Activated CD8-positive, alpha-beta memory T cell treated with anti-CD3 and anti-CD28 coated beads, Interleukin-2, amount 50 U/mL, for 4 hours (primary cell): ENCODE data around the gene MSX1.

Experiments used
- DNase-seq: peaks from one replicate; pipeline ENCODE4 v3.0.0-alpha.2; 2020

Gene MSX1

GRCh38 chr4:4871242-4871572 is 11.7 kb downstream of the MSX1 start:
- no peak for DNase-seq

GRCh38 chr4:4871573-4872313 is 12.3 kb downstream of the MSX1 start:
- DNase-seq, result no peak

GRCh38 chr4:4872314-4872903 is 12.9 kb downstream of the MSX1 start:
- DNase-seq, result no peak

DNA sequence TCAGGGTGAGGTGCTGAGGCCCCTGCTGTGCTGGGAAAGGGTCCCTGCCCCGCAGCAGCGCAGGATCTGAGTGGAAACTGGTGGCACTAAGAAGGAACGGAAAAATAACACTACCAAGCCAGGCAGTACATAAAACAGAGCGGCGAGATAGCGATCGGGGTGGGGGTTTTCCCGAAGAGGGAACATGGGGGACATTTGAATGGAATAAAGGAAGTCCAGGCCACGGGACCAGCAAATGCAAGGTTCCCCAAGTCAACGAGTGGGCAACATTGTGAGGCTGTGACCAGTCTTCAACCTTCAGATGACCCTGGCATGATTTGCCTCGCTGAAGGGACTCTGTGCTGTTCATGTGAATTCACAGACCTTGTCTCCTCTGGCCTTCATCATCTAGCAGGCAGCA is 13.7 kb downstream of the MSX1 start:
- DNase-seq, result no peak

- DNase-seq, result no peak
Observed at GRCh38 chr4:4874254-4874653, 14.8 kb downstream of the MSX1 start.

- DNase-seq, result no peak
Observed at GRCh38 chr4:4875147-4875546, 15.7 kb downstream of the MSX1 start.

- DNase-seq, result no peak
Observed at GRCh38 chr4:4875611-4876010, 16.1 kb downstream of the MSX1 start.

- no peak for DNase-seq
Observed at GRCh38 chr4:4876945-4877661, 17.6 kb downstream of the MSX1 start.

DNA sequence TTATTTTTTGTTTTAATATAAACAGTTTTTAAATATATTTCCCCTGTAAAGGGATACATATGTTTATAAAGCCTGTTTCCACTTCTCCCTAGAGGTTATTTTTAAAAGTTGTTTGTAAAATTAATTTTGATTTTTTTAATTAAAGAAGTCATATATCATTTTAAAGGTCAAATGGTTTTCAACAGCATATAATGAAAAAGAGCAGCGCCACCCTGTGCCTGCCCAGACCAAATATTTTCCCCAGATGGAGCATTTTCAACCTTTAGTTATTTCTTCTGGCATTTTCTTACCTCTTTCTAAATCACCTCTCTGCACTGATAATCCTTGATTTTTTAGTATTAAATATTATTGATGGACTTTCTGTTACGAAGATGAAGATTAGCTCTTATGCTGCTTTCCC is 21.0 kb downstream of the MSX1 start:
- DNase-seq, result no peak

DNA sequence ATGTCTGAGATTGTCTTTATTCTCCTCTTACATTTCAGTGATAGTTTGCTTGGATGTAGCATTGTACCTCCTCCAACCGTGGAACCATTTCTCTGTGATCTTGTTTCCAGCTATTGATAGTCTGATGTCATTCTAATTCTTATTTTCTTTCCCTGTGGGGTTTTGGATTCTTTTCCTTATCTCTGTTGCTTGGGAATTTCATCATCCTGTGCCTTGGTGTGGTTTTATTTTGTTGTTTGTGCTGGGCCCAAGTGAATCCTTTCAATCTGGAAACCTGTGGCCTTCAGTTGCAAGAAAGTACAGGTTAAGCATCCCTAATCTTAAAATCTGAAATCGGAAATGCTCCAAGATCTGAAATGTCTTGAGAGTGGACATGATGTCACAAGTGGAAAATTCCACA is 22.0 kb downstream of the MSX1 start:
- DNase-seq, result no peak

GRCh38 chr4:4884611-4885010 is 25.1 kb downstream of the MSX1 start:
- DNase-seq, result no peak

GRCh38 chr4:4887426-4887825 is 28.0 kb downstream of the MSX1 start:
- DNase-seq, result no peak

DNA sequence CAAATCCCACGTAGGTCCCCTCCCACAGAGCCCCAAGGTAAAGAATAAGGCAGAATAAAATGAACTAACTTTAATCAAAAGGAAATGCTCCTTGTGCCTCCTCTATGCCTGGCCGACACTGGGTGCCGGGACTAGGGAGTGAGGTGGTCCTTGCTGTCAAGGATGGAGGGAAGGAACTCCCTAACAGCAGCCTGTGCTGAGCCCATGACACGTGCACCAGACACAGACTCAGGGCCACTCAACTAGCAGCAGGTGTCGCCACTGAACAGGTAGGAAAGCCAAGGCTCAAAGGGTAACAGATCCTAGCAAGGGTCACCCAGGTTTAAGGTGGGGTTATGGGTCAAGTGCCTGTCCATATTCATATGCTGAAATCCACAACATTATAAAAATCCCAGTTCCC is 29.2 kb downstream of the MSX1 start:
- no peak for DNase-seq

DNA sequence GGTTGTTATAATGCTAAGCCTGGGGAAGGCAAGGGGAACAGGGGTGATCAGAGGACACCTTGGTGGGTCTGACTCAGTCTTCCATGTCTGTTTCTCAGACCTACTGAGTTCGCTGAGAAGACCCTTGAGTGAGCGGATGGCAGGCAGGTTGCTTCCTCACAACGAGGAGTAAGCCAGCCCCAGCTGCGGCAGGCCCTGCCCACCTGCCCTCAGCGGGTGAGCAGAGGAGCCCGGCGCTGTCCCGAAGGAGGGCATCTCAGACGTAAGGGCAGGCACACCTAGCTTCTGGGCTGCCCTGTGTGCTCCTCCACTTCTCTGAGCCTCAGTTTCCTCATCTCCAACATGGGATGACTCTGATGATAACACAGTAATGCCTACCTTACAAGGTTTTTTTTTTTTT is 30.3 kb downstream of the MSX1 start:
- DNase-seq, result no peak

DNA sequence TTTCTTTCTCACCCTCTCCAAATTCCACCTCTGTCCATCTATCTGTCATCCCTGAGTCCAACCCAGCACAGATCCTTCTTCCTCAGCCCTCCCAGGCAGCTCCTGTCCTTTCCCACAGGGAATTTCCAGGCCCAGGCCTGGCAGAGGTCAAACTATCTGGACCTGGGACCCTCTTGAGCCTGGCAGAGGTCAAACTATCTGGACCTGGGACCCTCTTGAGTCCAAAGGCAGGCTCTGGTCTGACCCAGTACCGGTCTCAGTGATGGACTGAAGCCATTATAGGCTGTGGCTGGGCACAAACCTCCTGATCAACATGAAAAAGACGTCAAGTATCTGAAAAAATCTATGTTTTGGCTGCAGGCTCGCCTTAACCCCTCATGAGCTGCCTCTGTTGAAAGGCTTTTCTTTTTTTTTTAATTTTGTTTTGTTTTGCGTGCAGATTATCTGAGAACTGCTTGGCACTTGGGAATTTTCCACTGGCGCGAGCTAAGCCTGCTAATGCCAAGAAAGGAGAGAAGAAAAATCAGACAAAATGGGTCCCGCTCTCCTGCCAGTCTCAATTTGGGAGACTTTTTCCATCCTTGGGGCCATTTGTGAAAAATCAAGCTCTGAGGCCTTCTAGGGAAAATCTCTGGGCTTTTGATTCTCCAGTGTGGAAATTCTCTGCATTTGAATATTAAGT is 31.2 kb downstream of the MSX1 start:
- no peak for DNase-seq

DNA sequence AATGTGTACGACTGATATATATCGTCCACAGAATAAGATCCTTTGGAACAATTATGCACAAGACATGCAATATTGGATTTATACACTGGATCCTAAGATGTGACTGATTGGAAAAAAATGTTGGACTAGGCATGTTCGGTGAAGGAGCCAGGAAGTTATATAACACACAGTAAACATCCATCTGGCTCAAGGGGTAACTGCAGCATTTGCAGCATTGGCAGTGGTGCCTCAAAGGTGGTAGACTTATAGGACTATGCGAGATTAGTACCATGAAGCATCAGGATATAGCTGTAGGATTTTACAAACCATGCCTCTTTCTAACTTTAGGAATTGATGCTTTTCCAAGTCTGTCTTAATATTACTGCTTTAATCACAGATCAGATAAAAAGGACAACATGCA is 34.3 kb downstream of the MSX1 start:
- DNase-seq, result no peak

- no peak for DNase-seq
Observed at GRCh38 chr4:4899202-4899925, 39.9 kb downstream of the MSX1 start.

- DNase-seq, result no peak
Observed at GRCh38 chr4:4901877-4902276, 42.4 kb downstream of the MSX1 start.

DNA sequence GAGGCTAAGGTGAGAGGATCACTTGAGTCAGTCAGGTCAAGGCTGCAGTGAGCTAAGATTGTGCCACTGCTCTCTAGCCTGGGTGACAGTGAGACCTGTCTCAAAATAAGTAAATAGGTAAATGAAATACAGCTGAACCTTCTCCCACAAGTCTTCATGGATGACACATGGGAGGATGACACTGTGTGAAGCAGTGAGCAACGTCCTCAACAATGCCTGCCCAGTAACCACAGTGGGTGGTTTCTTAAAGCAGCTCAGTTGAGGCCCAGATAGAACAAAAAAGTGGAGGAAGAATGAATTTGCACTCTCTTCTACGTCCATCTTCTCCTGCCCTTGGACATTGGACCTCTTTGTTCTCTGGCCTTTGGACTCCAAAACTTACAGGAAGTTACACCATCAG is 52.7 kb downstream of the MSX1 start:
- no peak for DNase-seq

DNA sequence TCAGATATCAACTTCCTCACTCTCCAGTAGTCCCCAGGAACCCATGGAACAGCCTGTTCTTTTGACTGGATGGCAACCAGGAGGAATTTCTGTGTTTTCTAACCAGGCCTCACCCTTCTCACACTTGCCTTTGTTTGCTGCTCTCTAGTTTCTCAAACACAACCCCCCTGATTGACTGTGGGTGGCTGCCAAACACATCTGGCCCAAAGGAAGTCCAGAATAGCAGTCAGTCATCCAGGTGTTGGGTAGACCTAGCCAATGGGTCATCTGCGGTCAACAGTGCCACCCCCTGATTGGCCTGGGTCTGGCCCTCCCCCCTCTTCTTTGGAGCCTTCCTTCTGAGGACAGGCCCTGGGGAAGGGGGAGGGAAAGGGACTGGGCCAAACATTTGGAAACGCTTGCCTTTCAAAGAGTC is 53.7 kb downstream of the MSX1 start:
- DNase-seq, result no peak
